Fibroblast of mammary gland (primary cell): ENCODE measurements around the gene RNF220.
"Not testable (repeated sequence)": the region's sequence is repeated elsewhere in the genome, so short reads cannot be mapped to it uniquely, and the experiment has no call there.

Experiments used
- DNase-seq: peaks from one replicate; pipeline ENCODE4 v3.0.0-alpha.2; 2010; ENCODE audit warnings: low read depth
- H3K4me3 ChIP-seq: 2 replicates; pipeline ENCODE4 v1.5.1; 2011; ENCODE audit warnings: low read depth, mild to moderate bottlenecking, low read length, moderate library complexity; ENCODE audit not compliant: control insufficient read depth
- TF ChIP-seq, protein P1 (sequence below): conservative IDR thresholded peaks from 2 replicates; pipeline ENCODE4 v1.5.1; 2011; ENCODE audit warnings: low read depth, low read length, inconsistent platforms; ENCODE audit not compliant: control insufficient read depth, insufficient read depth

Gene RNF220

DNA sequence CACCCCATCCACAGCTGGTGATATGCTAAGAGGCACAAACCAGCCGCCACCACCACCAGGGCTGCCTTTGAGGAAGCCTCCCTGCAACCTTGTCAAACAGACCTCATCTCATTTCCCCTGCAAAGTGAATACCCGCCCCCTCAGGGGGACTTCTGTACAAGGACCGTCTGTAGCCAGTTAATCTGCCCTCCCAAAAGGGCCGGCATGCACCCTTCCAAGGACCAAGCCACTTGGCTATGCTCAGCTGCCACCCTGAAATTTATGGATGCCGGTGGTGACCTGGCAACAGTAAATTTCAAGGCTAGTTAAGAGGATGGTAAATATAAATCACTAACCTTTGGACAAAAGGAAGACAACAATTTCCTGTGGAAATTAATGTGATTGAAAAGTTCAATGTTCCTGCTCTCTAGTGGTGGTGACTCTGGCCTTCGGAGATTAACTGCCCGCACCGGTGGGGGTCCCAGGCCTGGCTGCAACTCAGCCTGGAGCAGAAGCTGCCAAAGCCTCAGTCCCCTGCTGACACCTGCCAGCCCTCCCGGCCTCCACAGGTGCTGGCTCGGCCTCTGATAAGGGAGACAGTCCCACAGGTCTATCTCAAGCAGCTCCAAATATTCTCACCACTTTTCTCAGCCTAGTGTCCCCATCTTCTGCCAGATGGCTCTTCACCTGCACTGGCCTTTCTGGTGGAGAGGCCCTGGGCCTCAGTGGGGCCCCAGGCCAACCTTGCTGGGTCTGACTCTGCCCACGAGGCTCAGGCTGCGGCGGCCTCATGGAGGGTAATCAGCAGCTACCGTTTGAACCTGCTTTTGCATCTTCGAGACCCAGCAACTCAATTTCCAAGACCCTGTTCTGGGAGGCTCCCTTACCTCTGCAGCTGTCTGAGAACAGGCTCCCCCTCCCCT lies 257.0 kb downstream of the RNF220 start:
- no peak for DNase-seq
- TF ChIP-seq, protein P1, sequence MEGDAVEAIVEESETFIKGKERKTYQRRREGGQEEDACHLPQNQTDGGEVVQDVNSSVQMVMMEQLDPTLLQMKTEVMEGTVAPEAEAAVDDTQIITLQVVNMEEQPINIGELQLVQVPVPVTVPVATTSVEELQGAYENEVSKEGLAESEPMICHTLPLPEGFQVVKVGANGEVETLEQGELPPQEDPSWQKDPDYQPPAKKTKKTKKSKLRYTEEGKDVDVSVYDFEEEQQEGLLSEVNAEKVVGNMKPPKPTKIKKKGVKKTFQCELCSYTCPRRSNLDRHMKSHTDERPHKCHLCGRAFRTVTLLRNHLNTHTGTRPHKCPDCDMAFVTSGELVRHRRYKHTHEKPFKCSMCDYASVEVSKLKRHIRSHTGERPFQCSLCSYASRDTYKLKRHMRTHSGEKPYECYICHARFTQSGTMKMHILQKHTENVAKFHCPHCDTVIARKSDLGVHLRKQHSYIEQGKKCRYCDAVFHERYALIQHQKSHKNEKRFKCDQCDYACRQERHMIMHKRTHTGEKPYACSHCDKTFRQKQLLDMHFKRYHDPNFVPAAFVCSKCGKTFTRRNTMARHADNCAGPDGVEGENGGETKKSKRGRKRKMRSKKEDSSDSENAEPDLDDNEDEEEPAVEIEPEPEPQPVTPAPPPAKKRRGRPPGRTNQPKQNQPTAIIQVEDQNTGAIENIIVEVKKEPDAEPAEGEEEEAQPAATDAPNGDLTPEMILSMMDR, result no peak

GRCh38 chr1:44662683-44663030 lies 257.6 kb downstream of the RNF220 start:
- TF ChIP-seq, protein P1, result no peak
- H3K4me3 ChIP-seq, result no peak overlapping the region
- DNase-seq, result no peak

More for the DNA sequence above, 257.0 kb downstream of the RNF220 start:
- H3K4me3 ChIP-seq, result no peak overlapping the region

GRCh38 chr1:44663417-44663816 lies 258.4 kb downstream of the RNF220 start:
- DNase-seq, result no peak

GRCh38 chr1:44664730-44665370 lies 259.8 kb downstream of the RNF220 start:
- no peak overlapping the region for H3K4me3 ChIP-seq
- no peak for DNase-seq

More at GRCh38 chr1:44663417-44663816, 258.4 kb downstream of the RNF220 start:
- H3K4me3 ChIP-seq, result no peak overlapping the region
- TF ChIP-seq, protein P1, result no peak

GRCh38 chr1:44666719-44667118 lies 261.7 kb downstream of the RNF220 start:
- not testable (repeated sequence) for H3K4me3 ChIP-seq, DNase-seq

More at GRCh38 chr1:44664730-44665370, 259.8 kb downstream of the RNF220 start:
- TF ChIP-seq, protein P1, result no peak

DNA sequence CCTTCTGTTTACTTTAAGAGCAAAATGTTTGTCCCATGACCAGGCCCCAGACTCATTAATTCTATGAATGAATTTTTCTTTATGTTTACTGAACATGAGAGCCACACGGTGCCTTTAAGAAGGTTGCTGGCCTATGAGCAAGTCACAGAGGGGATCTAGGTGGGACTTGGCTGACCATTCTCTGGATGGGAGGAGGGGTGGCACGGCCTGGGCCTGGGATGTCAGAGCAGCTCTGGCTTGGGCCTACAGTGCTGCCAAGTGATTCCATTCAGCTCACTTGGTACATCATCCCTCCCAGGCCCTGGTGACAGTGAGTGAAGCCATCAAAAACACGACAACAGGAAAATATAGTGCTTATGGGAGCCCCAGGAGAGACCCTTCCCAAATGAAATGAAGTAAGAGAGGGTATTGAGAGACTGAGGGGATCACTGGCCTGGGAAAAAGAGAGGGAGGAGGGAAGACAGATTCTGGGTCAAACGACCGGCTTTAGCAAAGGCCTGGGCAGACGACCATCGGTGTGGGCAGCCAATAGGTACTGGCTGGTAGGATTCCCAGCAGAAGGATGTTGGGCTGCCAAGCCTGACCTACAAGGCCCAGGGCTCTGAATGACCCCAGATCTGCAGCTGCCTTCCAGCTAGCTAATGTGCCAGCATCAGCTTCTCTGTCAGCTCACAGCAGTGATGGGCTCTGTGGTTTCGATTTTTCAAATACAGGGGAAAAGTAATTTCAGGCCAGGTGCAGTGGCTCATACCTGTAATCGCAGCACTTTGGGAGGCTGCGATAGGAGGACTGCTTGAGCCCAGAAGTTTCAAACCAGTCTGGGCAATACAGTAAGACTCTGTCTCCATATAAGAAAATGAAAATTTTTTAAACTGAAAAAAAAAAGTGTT lies 265.9 kb downstream of the RNF220 start:
- TF ChIP-seq, protein P1, result no peak

More for the DNA sequence above, 265.9 kb downstream of the RNF220 start:
- DNase-seq, result no peak
- no peak overlapping the region for H3K4me3 ChIP-seq
